B cell (primary cell): ENCODE results near the gene MSN.

Experiments used
- CTCF ChIP-seq: fragments of 200-600 bp; IDR thresholded peaks from one replicate; pipeline ENCODE4 v1.8.0; 2022; ENCODE audit warnings: antibody characterized with exemption, mild to moderate bottlenecking
- EZH2 ChIP-seq: IDR thresholded peaks from 2 replicates; pipeline ENCODE4 v1.6.1; 2012; ENCODE audit warnings: borderline replicate concordance, low read depth, mild to moderate bottlenecking, moderate library complexity, low read length; ENCODE audit not compliant: insufficient read depth, poor library complexity, severe bottlenecking

GRCh38 chrX:65671966-65672365, 4.5 kb downstream of the MSN start:
- TF ChIP-seq CTCF, result no peak
- no peak for TF ChIP-seq EZH2
